Keratinocyte (primary cell): ENCODE measurements around the gene ABL1. TPM values are rescaled to one million over a fixed set of nuclear protein-coding genes. Genes with fewer than 3 reads are reported as not detected.

Experiments used
- DNase-seq: peaks from one replicate; pipeline ENCODE4 v3.0.0-alpha.2; 2011; ENCODE audit warnings: low read depth, missing footprints, low spot score
- FAIRE-seq: peaks from 2 replicates; lab custom pipeline; 2011; peaks lifted over from hg19 to GRCh38; lab: Jason Lieb, UNC
- H2AFZ ChIP-seq: 2 replicates; pipeline ENCODE4 v1.6.0; 2012; ENCODE audit warnings: low read length, control low read depth, inconsistent platforms; ENCODE audit not compliant: control insufficient read depth
- H3K27ac ChIP-seq: 2 replicates; pipeline ENCODE4 v1.5.1; 2011; ENCODE audit warnings: low read length; ENCODE audit not compliant: control insufficient read depth, insufficient read depth
- H3K27me3 ChIP-seq: 3 replicates; pipeline ENCODE4 v1.6.0; 2011; ENCODE audit warnings: low read length; ENCODE audit not compliant: control insufficient read depth, insufficient read depth; ENCODE audit errors: extremely low read depth
- H3K36me3 ChIP-seq, 2 experiments: 2 replicates in 1 of 2; 3 replicates in 1 of 2; pipeline ENCODE4 v1.5.1; 2011; ENCODE audit warnings: low read length in 2 of 2, mild to moderate bottlenecking in 1 of 2; ENCODE audit not compliant: control insufficient read depth in 2 of 2, insufficient read depth in 2 of 2; ENCODE audit errors: extremely low read depth in 1 of 2
- H3K4me1 ChIP-seq: 3 replicates; pipeline ENCODE4 v1.5.1; 2011; ENCODE audit warnings: low read length; ENCODE audit not compliant: control insufficient read depth, insufficient read depth; ENCODE audit errors: extremely low read depth
- H3K4me2 ChIP-seq: 3 replicates; pipeline ENCODE4 v1.6.0; 2011; ENCODE audit warnings: low read depth, low read length; ENCODE audit not compliant: control insufficient read depth, insufficient read depth; ENCODE audit errors: extremely low read depth
- H3K4me3 ChIP-seq, 3 experiments: fragments of 200-600 bp in 1 of 3; sonication (generic) in 1 of 3; 2 replicates in 2 of 3; 3 replicates in 1 of 3; pipeline ENCODE4 v1.5.1; 2011 to 2016; ENCODE audit warnings: low read length in 3 of 3, mild to moderate bottlenecking in 3 of 3, control low read depth in 2 of 3, inconsistent platforms in 1 of 3, low read depth in 1 of 3, mixed read lengths in 1 of 3, mixed run types in 1 of 3, moderate library complexity in 1 of 3; ENCODE audit not compliant: control insufficient read depth in 2 of 3, insufficient read depth in 2 of 3; ENCODE audit errors: extremely low read depth in 1 of 3
- H3K79me2 ChIP-seq: 2 replicates; pipeline ENCODE4 v1.6.0; 2012; ENCODE audit warnings: low read length; ENCODE audit not compliant: control insufficient read depth, insufficient read depth
- H3K9ac ChIP-seq: 3 replicates; pipeline ENCODE4 v1.6.0; 2011; ENCODE audit warnings: low read length; ENCODE audit not compliant: control insufficient read depth, insufficient read depth; ENCODE audit errors: extremely low read depth
- H3K9me1 ChIP-seq: 3 replicates; pipeline ENCODE4 v1.6.0; 2011; ENCODE audit warnings: low read length; ENCODE audit not compliant: control insufficient read depth, insufficient read depth; ENCODE audit errors: extremely low read depth
- H3K9me3 ChIP-seq: 2 replicates; pipeline ENCODE4 v1.5.1; 2012; ENCODE audit warnings: low read depth, low read length; ENCODE audit not compliant: control insufficient read depth
- H4K20me1 ChIP-seq: 3 replicates; pipeline ENCODE4 v1.6.0; 2011; ENCODE audit warnings: low read length; ENCODE audit not compliant: control insufficient read depth, insufficient read depth; ENCODE audit errors: extremely low read depth
- EZH2 ChIP-seq: IDR thresholded peaks from one replicate; pipeline ENCODE4 v1.6.1; 2012; ENCODE audit warnings: inconsistent platforms, mild to moderate bottlenecking, low read length, moderate library complexity
- dilution Hi-C: fragments of 300-500 bp; cut with MboI; formaldehyde crosslinking; loops from one replicate; pipeline ENCODE4 v1.7.0; 2020; ENCODE audit warnings: low sequenced_read_pairs; ENCODE audit not compliant: extremely low pct_ligation_motif_present
- polyA plus RNA-seq, 5 experiments: library from polyadenylated mRNA; depleted of rRNA in 3 of 5; stranded (reverse) in 3 of 5; stranded (forward) in 1 of 5; unstranded in 1 of 5; fragments of >200 nt; gene quantifications; 1 replicate in 1 of 5; 2 replicates in 3 of 5; 3 replicates in 1 of 5; pipeline versions ENCODE4 v1.2.1 to v1.2.3, GENCODE V29; 2011 to 2012; ENCODE audit warnings: missing spikeins in 2 of 5, low read depth in 1 of 5, low replicate concordance in 1 of 5
- TF ChIP-seq, protein P1 (sequence below), 3 experiments: IDR thresholded peaks in 1 of 3; conservative IDR thresholded peaks in 1 of 3; optimal IDR thresholded peaks in 1 of 3; 2 replicates in 2 of 3; 3 replicates in 1 of 3; pipeline versions ENCODE3 to v1.5.1; 2011; ENCODE audit warnings: low read length in 3 of 3, mild to moderate bottlenecking in 3 of 3, moderate library complexity in 2 of 3, control low read depth in 1 of 3, inconsistent platforms in 1 of 3; ENCODE audit not compliant: insufficient read depth in 2 of 3; ENCODE audit errors: extremely low read depth in 1 of 3

Gene ABL1
- polyA plus RNA-seq, 1 donor (not counting 4 experiments of a cell fraction or from before 2014, with no cell fraction given): 17.0 TPM

- H2AFZ ChIP-seq: no peak overlapping the region
- H3K9me3 ChIP-seq: no peaks in the 10 kb centered on the region
- dilution Hi-C loops: no loop called here
- H3K27ac ChIP-seq: no peak overlapping the region
- peaks cover 48% of the 10 kb centered on the region for H3K27me3 ChIP-seq
- H4K20me1 ChIP-seq: no peaks in the 10 kb centered on the region
- no peaks in the 10 kb centered on the region for H3K9me1 ChIP-seq
- H3K4me3 ChIP-seq: no peak overlapping the region
- H3K4me2 ChIP-seq: peak overlapping the region; percentile 41
- no peaks in the 10 kb centered on the region for H3K79me2 ChIP-seq
- no peak overlapping the region for H3K9ac ChIP-seq
- H3K4me1 ChIP-seq: peaks cover 44% of the 10 kb centered on the region
- H3K36me3 ChIP-seq: no peaks in the 10 kb centered on the region
- FAIRE-seq (no peak), DNase-seq (no peak)
- TF ChIP-seq, protein P1, sequence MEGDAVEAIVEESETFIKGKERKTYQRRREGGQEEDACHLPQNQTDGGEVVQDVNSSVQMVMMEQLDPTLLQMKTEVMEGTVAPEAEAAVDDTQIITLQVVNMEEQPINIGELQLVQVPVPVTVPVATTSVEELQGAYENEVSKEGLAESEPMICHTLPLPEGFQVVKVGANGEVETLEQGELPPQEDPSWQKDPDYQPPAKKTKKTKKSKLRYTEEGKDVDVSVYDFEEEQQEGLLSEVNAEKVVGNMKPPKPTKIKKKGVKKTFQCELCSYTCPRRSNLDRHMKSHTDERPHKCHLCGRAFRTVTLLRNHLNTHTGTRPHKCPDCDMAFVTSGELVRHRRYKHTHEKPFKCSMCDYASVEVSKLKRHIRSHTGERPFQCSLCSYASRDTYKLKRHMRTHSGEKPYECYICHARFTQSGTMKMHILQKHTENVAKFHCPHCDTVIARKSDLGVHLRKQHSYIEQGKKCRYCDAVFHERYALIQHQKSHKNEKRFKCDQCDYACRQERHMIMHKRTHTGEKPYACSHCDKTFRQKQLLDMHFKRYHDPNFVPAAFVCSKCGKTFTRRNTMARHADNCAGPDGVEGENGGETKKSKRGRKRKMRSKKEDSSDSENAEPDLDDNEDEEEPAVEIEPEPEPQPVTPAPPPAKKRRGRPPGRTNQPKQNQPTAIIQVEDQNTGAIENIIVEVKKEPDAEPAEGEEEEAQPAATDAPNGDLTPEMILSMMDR (optimal IDR thresholded peaks at IDR 0.05 in 1 of 3, IDR thresholded peaks at IDR 0.05 in 1 of 3, conservative IDR thresholded peaks at IDR 0.05 in 1 of 3; ENCODE audit: extremely low read depth in 1 of 3, insufficient read depth in 2 of 3, low read length in 3 of 3): no peak
- TF ChIP-seq EZH2: no peak
Observed at GRCh38 chr9:130934702-130935647, 99.9 kb downstream of the ABL1 start.

GRCh38 chr9:130935648-130936271 is 100.7 kb downstream of the ABL1 start:
- dilution Hi-C loops: no loop called here
- H3K9me3 ChIP-seq: no peaks in the 10 kb centered on the region
- TF ChIP-seq EZH2: no peak
- TF ChIP-seq, protein P1 (optimal IDR thresholded peaks at IDR 0.05 in 1 of 3, IDR thresholded peaks at IDR 0.05 in 1 of 3, conservative IDR thresholded peaks at IDR 0.05 in 1 of 3; ENCODE audit: extremely low read depth in 1 of 3, insufficient read depth in 2 of 3, low read length in 3 of 3): no peak
- no peaks in the 10 kb centered on the region for H3K9me1 ChIP-seq
- no peaks in the 10 kb centered on the region for H3K79me2 ChIP-seq
- DNase-seq (no peak), FAIRE-seq (no peak)
- H4K20me1 ChIP-seq: no peaks in the 10 kb centered on the region
- peaks cover 44% of the 10 kb centered on the region for H3K4me1 ChIP-seq
- peaks cover 53% of the 10 kb centered on the region for H3K27me3 ChIP-seq
- H3K9ac ChIP-seq: no peak overlapping the region
- H2AFZ ChIP-seq: no peak overlapping the region
- H3K27ac ChIP-seq: no peak overlapping the region
- no peak overlapping the region for H3K4me2 ChIP-seq
- no peak overlapping the region for H3K4me3 ChIP-seq
- H3K36me3 ChIP-seq: no peaks in the 10 kb centered on the region
